Calu3 (cell line): ENCODE results near the gene TMEM231. TPM values are rescaled to one million over a fixed set of nuclear protein-coding genes. Genes with fewer than 3 reads are reported as not detected.
A peak's percentile ranks its signal among the peaks of the same experiment; 100 is the strongest.
"Not testable (repeated sequence)": the region's sequence is repeated elsewhere in the genome, so short reads cannot be mapped to it uniquely, and the experiment has no call there.

Experiments used
- BruUV-seq: library from RNA; stranded (reverse); fragments of 400-500 nt; replicated peaks from 2 replicates; lab custom pipeline; 2021; lab: Mats Ljungman, UMichigan
- CTCF ChIA-PET: fragments of 300-600 bp; sonication (Branson Sonifier 250); formaldehyde crosslinking; loops from one replicate; lab custom pipeline; 2022; ENCODE audit warnings: antibody characterized with exemption; lab: Charles Lee
- DNase-seq: peaks from one replicate; pipeline ENCODE4 v3.0.0; 2022
- H3K27ac Mint-ChIP-seq: one replicate; pipeline ENCODE4 v1.8.0; 2022; ENCODE audit warnings: mixed read lengths; ENCODE audit not compliant: unreplicated experiment
- H3K27me3 Mint-ChIP-seq: one replicate; pipeline ENCODE4 v1.8.0; 2022; ENCODE audit warnings: mixed read lengths; ENCODE audit not compliant: unreplicated experiment
- H3K36me3 Mint-ChIP-seq: one replicate; pipeline ENCODE4 v1.8.0; 2022; ENCODE audit warnings: mild to moderate bottlenecking, moderate library complexity, mixed read lengths; ENCODE audit not compliant: insufficient read depth, unreplicated experiment
- H3K4me1 Mint-ChIP-seq: one replicate; pipeline ENCODE4 v1.8.0; 2022; ENCODE audit warnings: mild to moderate bottlenecking, low read depth, mixed read lengths; ENCODE audit not compliant: unreplicated experiment
- H3K4me3 Mint-ChIP-seq: one replicate; pipeline ENCODE4 v1.8.0; 2022; ENCODE audit warnings: mild to moderate bottlenecking, low read depth, moderate library complexity, mixed read lengths; ENCODE audit not compliant: unreplicated experiment
- H3K9me3 Mint-ChIP-seq: one replicate; pipeline ENCODE4 v1.8.0; 2022; ENCODE audit warnings: low read depth, mixed read lengths; ENCODE audit not compliant: unreplicated experiment
- CTCF ChIP-seq: fragments of 200-600 bp; IDR thresholded peaks from one replicate; pipeline ENCODE4 v1.8.0; 2022; ENCODE audit warnings: antibody characterized with exemption; ENCODE audit not compliant: unreplicated experiment
- intact Hi-C: fragments of 100-400 bp; cut with micrococcal nuclease; formaldehyde crosslinking; loops from one replicate; pipeline ENCODE4 v1.10.0; 2022; ENCODE audit not compliant: unreplicated experiment
- total RNA-seq: library from RNA; stranded (reverse); gene quantifications from 2 replicates; pipeline ENCODE4 v1.2.3, GENCODE V29; 2022

Gene TMEM231
- total RNA-seq, 1 experiment from 2014 or later, result 17.6 TPM

GRCh38 chr16:75593825-75594820 is 38.1 kb upstream of the TMEM231 start:
- Mint-ChIP-seq H3K36me3 (peaks cover 21% of the 10 kb centered on the region), H3K9me3 (peaks cover 7% of the 10 kb centered on the region), H3K27ac (peak overlapping the region; percentile 84), H3K4me3 (peak overlapping the region; percentile 16), H3K4me1 (peaks cover 18% of the 10 kb centered on the region), H3K27me3 (no peaks in the 10 kb centered on the region)
- DNase-seq, result peak; percentile 40
- TF ChIP-seq CTCF, result no peak
- CTCF ChIA-PET, result interaction anchor here (0.5 kb wide), 1 partner anchor 77 kb away, joined by 3 read pairs; no protein-coding TSS in a partner anchor
- no TSS peak for BruUV-seq
- intact Hi-C loops, result no loop called here

- Mint-ChIP-seq H3K4me1 (peaks cover 18% of the 10 kb centered on the region), H3K27ac (peak overlapping the region; percentile 84), H3K36me3 (peaks cover 19% of the 10 kb centered on the region), H3K27me3 (no peaks in the 10 kb centered on the region), H3K4me3 (no peak overlapping the region), H3K9me3 (peaks cover 7% of the 10 kb centered on the region)
- intact Hi-C loops, result no loop called here
- CTCF ChIA-PET, result interaction anchor here (0.5 to 0.9 kb wide), 2 partner anchors 9 to 76 kb away, joined by 3 to 7 read pairs; no protein-coding TSS in a partner anchor
- no TSS peak for BruUV-seq
- no peak for TF ChIP-seq CTCF
- DNase-seq, result no peak
These were observed 37.3 kb upstream of the TMEM231 start for GRCh38 chr16:75593308-75593707.

- intact Hi-C loops, H3K27me3 Mint-ChIP-seq, H3K9me3 Mint-ChIP-seq, CTCF ChIA-PET, H3K27ac Mint-ChIP-seq, H3K36me3 Mint-ChIP-seq, BruUV-seq, H3K4me3 Mint-ChIP-seq, DNase-seq: not testable (repeated sequence)
- H3K4me1 Mint-ChIP-seq, result peaks cover 18% of the 10 kb centered on the region
These were observed 35.9 kb upstream of the TMEM231 start for GRCh38 chr16:75591927-75592326.

- Mint-ChIP-seq H3K9me3 (no peaks in the 10 kb centered on the region), H3K4me1 (peaks cover 18% of the 10 kb centered on the region), H3K27ac (no peak overlapping the region), H3K36me3 (peaks cover 8% of the 10 kb centered on the region), H3K27me3 (no peaks in the 10 kb centered on the region), H3K4me3 (no peak overlapping the region)
- TF ChIP-seq CTCF, result no peak
- BruUV-seq, result no TSS peak
- intact Hi-C loops, result no loop called here
- no peak for DNase-seq
- CTCF ChIA-PET, result no interaction called here
These were observed 35.1 kb upstream of the TMEM231 start for GRCh38 chr16:75590920-75591843.
